ENCODE data around the gene LARP6.

The LARP6 gene

DNA sequence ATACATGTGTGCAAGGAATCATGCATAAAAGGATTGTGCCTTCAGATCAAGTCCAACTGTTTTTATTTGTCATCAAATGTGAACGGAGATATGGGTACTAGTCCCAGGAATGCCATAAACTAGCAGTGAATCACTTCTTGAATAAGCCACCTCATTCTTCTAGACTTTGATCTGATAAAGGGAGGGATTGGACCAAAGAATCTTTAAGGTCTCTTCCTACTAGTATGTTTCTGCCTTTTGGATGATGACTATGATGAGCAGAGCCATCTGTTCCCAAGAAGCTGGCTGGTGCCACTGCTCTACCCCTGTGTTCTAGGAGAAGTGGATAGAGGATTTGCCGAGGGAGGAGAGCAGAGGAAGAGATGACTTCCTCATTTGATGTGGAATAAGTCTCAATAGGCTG, 61.8 kb downstream of the LARP6 start:
- DNase-seq, result no peak

DNA sequence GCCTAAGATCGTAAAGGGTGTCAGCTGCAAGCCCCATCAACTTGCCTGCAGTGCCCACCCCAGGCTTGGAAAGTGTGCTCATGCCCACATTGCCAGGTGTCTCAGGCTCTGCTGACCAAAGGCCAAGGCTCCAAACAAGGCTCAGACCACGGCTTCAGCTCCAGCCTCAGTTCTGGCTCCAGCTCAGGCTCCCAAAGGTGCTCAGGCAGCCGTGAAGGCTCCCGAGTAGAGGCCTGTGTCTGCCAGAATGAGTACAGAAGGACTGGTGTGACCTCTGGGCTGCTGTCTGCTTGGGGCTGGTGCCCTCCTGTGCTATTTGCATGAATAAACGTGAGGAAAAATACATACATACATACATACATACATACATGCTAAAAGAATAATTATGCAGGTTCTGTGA, 62.7 kb downstream of the LARP6 start:
- no peak for DNase-seq

DNA sequence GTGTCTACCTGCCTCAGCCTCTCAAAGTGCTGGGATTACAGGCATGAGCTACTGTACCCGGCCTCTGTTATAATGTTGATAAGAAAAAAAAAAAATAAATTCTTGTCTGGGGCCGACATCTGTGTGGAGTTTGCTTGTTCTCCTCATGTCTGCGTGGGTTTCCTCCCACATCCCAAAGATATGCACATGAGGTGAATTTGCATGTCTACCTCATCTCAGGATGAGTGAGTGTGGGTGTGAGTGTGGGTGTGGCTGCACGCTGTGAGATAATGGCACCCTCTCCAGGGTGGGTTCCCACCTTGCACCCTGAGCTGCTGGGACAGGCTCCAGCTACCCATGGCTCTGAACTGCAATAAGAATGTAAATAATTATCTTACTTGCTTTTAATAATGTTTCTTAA, 64.7 kb downstream of the LARP6 start:
- DNase-seq, result no peak

DNA sequence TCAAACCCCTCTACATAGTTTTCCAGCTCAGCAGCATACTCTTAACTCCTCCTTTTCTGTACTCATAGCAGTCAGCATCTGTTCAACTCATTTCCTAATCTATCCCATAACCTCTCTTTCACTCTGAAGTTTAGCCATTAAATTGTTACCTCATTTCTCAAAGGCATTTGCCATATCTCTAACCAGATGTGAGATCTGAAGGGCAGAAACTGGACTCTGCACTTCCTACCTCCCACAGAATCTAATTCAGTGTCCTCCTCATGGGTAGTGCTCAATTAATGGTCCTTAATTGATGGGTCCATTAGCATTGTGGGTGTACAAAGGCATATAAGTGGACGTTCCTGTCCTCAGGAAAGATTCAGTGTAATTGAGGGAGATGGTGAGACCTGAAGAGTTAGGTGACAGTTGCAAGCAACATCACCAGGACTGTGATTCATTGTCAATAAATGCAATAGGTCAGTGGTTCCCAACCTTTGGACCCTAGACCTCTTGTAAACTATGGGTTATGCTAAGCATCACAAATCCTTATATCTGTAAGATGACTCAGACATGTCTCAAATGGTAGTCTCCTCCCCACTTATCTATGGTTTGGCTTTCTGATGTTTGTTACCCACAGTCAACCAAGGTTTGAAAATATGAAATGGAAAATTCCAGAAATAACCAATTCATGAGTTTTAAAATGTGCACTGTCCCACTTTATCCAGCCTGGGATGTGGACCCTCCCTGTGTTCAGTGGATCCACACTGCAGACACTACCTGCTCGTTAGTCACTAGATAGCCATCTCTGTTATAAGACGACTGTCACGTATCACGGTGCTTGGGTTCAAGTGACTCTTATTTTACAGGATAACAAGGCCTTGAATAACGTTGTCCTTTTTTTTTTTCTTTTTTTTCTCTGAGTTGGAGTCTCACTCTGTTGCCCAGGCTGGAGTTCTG, 65.6 kb downstream of the LARP6 start:
- no peak for DNase-seq

DNA sequence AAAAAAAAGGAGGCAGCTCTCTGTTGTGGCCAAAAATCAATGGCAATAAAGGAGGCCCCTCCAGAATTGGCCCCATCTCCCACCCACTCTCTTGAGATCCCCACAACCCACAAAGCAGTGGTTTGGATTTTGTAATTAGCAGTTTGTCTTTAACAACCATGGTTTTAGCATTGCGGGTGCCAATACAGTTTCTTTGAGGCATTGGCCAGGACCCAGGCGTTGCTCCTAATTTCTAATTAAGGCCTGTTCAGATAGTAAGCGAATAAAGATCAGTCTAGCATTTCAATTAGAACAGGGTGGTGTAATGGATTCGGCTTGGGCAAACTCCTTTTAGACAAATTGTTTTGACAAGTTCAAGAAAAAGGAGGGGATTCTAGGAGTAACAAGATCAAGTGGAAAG, 67.0 kb downstream of the LARP6 start:
- no peak for DNase-seq

DNA sequence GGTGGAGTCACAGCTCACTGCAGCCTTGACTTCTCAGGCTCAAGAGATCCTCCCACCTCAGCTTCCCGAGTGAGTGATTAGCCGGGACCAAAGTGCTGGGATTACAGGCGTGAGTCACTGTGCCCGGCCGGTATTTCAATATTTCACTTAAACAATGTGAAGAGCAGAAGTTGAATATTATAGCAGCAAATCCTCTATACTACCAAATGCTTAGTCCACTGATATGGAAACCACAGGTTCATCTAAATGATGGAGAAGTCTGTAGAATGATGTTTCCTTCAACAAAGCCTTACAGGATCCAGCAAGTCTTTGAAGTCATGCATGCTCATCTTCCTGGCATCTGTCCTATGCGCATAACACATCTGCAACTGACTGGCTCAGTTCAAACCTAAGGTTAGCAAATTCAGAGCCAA, 70.3 kb downstream of the LARP6 start:
- DNase-seq, result no peak

DNA sequence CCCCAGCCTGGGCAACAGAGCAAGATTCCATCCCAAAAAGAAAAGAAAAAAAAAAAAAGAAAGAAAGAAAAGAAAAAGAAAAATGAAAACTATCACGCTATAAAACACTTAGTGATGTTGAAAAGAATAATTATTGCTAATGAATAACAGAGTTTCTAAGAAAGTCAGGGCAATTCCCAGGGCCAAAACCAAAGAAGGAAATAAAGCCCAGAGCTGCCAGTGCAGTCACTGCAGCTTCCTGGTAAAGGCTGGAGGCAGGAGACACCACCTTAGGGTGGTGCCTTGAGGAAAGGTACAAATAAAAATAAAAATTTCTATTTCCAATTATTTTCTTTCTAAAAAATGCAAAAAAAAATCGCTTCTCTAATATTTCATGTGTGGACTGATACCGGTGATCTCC, 70.9 kb downstream of the LARP6 start:
- DNase-seq, result no peak

DNA sequence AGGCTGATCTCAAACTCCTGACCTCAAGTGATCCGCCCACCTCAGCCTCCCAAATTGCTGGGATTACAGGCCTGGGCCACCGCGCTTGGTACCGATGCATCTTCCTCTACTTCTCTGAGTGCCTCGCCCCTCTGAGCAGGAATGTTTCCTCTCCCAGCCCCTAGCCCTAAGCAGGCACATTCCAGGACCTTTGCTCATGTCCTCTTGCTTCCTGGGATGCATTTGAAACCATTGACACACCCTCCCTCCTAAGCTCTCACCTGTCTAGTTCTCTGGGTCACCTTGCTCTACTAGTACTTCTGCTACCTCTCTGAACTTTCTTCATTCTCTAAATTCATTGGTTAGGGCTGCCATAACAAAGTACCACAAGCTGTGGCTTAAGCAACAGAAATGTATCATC, 72.7 kb downstream of the LARP6 start:
- DNase-seq, result no peak
